Measurements from ENCODE around the gene CYSLTR2.

- no peak for TF ChIP-seq CTCF (conservative IDR thresholded peaks at IDR 0.05 in 1 of 2, IDR thresholded peaks at IDR 0.05 in 1 of 2; ENCODE audit: low read depth in 1 of 2, low read length in 2 of 2)
- no peak for TF ChIP-seq EZH2 (IDR thresholded peaks at IDR 0.05; ENCODE audit: low read length, missing control alignments)
Measured at GRCh38 chr13:48644141-48644540, 9.6 kb upstream of the CYSLTR2 start.

All from fibroblast of lung (primary cell).